ENCODE results near the gene CH25H.
"Not testable (repeated sequence)": the region's sequence is repeated elsewhere in the genome, so short reads cannot be mapped to it uniquely, and the experiment has no call there.

Gene CH25H

GRCh38 chr10:89183571-89183970 lies 23.5 kb downstream of the CH25H start:
- no peak for TF ChIP-seq CTCF (IDR thresholded peaks at IDR 0.05; ENCODE audit: low read depth, low read length, missing control alignments)
- DNase-seq (ENCODE audit: low read depth), result no peak
- H3K4me3 ChIP-seq (ENCODE audit: low read depth, low read length), result no peak overlapping the region

GRCh38 chr10:89182894-89183293 lies 24.2 kb downstream of the CH25H start:
- TF ChIP-seq CTCF (IDR thresholded peaks at IDR 0.05; ENCODE audit: low read depth, low read length, missing control alignments), result no peak
- DNase-seq (ENCODE audit: low read depth), result no peak
- H3K4me3 ChIP-seq (ENCODE audit: low read depth, low read length), result no peak overlapping the region

- DNase-seq (ENCODE audit: low read depth), result no peak
- H3K4me3 ChIP-seq (ENCODE audit: low read depth, low read length), result no peak overlapping the region
- no peak for TF ChIP-seq CTCF (IDR thresholded peaks at IDR 0.05; ENCODE audit: low read depth, low read length, missing control alignments)
Observed at GRCh38 chr10:89175816-89176215, 31.3 kb downstream of the CH25H start.

GRCh38 chr10:89173075-89173474 lies 34.0 kb downstream of the CH25H start:
- DNase-seq (ENCODE audit: low read depth), result no peak
- TF ChIP-seq CTCF (IDR thresholded peaks at IDR 0.05; ENCODE audit: low read depth, low read length, missing control alignments), result no peak
- H3K4me3 ChIP-seq (ENCODE audit: low read depth, low read length), result no peak overlapping the region

GRCh38 chr10:89171996-89172395 lies 35.1 kb downstream of the CH25H start:
- DNase-seq (ENCODE audit: low read depth), result no peak
- no peak overlapping the region for H3K4me3 ChIP-seq (ENCODE audit: low read depth, low read length)
- no peak for TF ChIP-seq CTCF (IDR thresholded peaks at IDR 0.05; ENCODE audit: low read depth, low read length, missing control alignments)

- DNase-seq (ENCODE audit: low read depth), result no peak
- no peak for TF ChIP-seq CTCF (IDR thresholded peaks at IDR 0.05; ENCODE audit: low read depth, low read length, missing control alignments)
- no peak overlapping the region for H3K4me3 ChIP-seq (ENCODE audit: low read depth, low read length)
Observed at GRCh38 chr10:89171263-89171872, 35.7 kb downstream of the CH25H start.

- not testable (repeated sequence) for H3K4me3 ChIP-seq (ENCODE audit: low read depth, low read length); DNase-seq (ENCODE audit: low read depth)
Observed at GRCh38 chr10:89168354-89168900, 38.7 kb downstream of the CH25H start.
